NB4 (cell line): Measurements from ENCODE around the gene CYTH1.

Experiments used
- MYC ChIP-seq: IDR thresholded peaks from 2 replicates; pipeline ENCODE4 v1.6.1; 2011; ENCODE audit warnings: low read depth, low read length
- POLR2A ChIP-seq: IDR thresholded peaks from 2 replicates; pipeline ENCODE4 v1.6.1; 2011; ENCODE audit warnings: mild to moderate bottlenecking; ENCODE audit not compliant: insufficient read length; ENCODE audit errors: extremely low read depth
- TF ChIP-seq, protein P1 (sequence below): IDR thresholded peaks from one replicate; pipeline ENCODE4 v1.5.1; 2012; ENCODE audit warnings: low read depth, low read length

- TF ChIP-seq, protein P1, sequence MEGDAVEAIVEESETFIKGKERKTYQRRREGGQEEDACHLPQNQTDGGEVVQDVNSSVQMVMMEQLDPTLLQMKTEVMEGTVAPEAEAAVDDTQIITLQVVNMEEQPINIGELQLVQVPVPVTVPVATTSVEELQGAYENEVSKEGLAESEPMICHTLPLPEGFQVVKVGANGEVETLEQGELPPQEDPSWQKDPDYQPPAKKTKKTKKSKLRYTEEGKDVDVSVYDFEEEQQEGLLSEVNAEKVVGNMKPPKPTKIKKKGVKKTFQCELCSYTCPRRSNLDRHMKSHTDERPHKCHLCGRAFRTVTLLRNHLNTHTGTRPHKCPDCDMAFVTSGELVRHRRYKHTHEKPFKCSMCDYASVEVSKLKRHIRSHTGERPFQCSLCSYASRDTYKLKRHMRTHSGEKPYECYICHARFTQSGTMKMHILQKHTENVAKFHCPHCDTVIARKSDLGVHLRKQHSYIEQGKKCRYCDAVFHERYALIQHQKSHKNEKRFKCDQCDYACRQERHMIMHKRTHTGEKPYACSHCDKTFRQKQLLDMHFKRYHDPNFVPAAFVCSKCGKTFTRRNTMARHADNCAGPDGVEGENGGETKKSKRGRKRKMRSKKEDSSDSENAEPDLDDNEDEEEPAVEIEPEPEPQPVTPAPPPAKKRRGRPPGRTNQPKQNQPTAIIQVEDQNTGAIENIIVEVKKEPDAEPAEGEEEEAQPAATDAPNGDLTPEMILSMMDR = no peak
- TF ChIP-seq MYC (no peak), POLR2A (no peak)
These were observed 110.1 kb downstream of the CYTH1 start for GRCh38 chr17:78672005-78672404.
